GM19328 (cell line): Measurements from ENCODE around the gene TNFRSF1B.

ENCODE experiments used
- ATAC-seq: cut with Tn5 transposase; IDR thresholded peaks from one replicate; pipeline ENCODE4 v1.9.1; 2021; ENCODE audit warnings: mild to moderate bottlenecking, moderate library complexity; ENCODE audit not compliant: unreplicated experiment

The TNFRSF1B gene

GRCh38 chr1:12173631-12174121 lies 6.9 kb downstream of the TNFRSF1B start:
- no peak for ATAC-seq

- no peak for ATAC-seq
These were observed 8.4 kb downstream of the TNFRSF1B start for GRCh38 chr1:12174924-12175810.

GRCh38 chr1:12176298-12177118 lies 9.7 kb downstream of the TNFRSF1B start:
- ATAC-seq, result no peak

- ATAC-seq, result no peak
These were observed 10.6 kb downstream of the TNFRSF1B start for GRCh38 chr1:12177156-12177998.

- no peak for ATAC-seq
These were observed 11.2 kb downstream of the TNFRSF1B start for GRCh38 chr1:12177999-12178441.

- no peak for ATAC-seq
These were observed 11.7 kb downstream of the TNFRSF1B start for GRCh38 chr1:12178511-12178910.

- no peak for ATAC-seq
These were observed 12.3 kb downstream of the TNFRSF1B start for GRCh38 chr1:12179111-12179519.

- no peak for ATAC-seq
These were observed 12.9 kb downstream of the TNFRSF1B start for GRCh38 chr1:12179676-12180075.

GRCh38 chr1:12180315-12180714 lies 13.5 kb downstream of the TNFRSF1B start:
- ATAC-seq, result no peak

GRCh38 chr1:12180903-12181302 lies 14.1 kb downstream of the TNFRSF1B start:
- no peak for ATAC-seq

GRCh38 chr1:12181568-12181967 lies 14.8 kb downstream of the TNFRSF1B start:
- ATAC-seq, result no peak

GRCh38 chr1:12182410-12182984 lies 15.7 kb downstream of the TNFRSF1B start:
- ATAC-seq, result no peak

- no peak for ATAC-seq
These were observed 16.5 kb downstream of the TNFRSF1B start for GRCh38 chr1:12183095-12183794.

- no peak for ATAC-seq
These were observed 17.4 kb downstream of the TNFRSF1B start for GRCh38 chr1:12184008-12184681.

GRCh38 chr1:12185036-12185917 lies 18.5 kb downstream of the TNFRSF1B start:
- ATAC-seq, result no peak

GRCh38 chr1:12185918-12186678 lies 19.3 kb downstream of the TNFRSF1B start:
- ATAC-seq, result no peak

GRCh38 chr1:12186679-12186985 lies 19.8 kb downstream of the TNFRSF1B start:
- ATAC-seq, result no peak

GRCh38 chr1:12188115-12188514 lies 21.3 kb downstream of the TNFRSF1B start:
- ATAC-seq, result no peak
